Activated naive CD4-positive, alpha-beta T cell treated with Interleukin-2 at 50 U/mL for 16 hours (primary cell): Measurements from ENCODE around the gene CDK3.

Experiments
- DNase-seq: peaks from one replicate; pipeline ENCODE4 v3.0.0-alpha.2; 2020

Gene CDK3

GRCh38 chr17:75994802-75995370 lies 5.8 kb upstream of the CDK3 start:
- DNase-seq = no peak

GRCh38 chr17:75995385-75995925 lies 5.2 kb upstream of the CDK3 start:
- no peak for DNase-seq

- peak; percentile 42 for DNase-seq
Observed at GRCh38 chr17:75996665-75997590, 3.7 kb upstream of the CDK3 start.

- DNase-seq = no peak
Observed at GRCh38 chr17:75998327-75998795, 2.3 kb upstream of the CDK3 start.

- DNase-seq = peak; percentile 64
Observed at GRCh38 chr17:76000016-76000754, 470 bp upstream of the CDK3 start.

GRCh38 chr17:76002100-76002499 lies 1.4 kb downstream of the CDK3 start:
- DNase-seq = no peak

GRCh38 chr17:76003915-76004314 lies 3.3 kb downstream of the CDK3 start:
- DNase-seq = no peak

GRCh38 chr17:76004750-76005262 lies 4.2 kb downstream of the CDK3 start:
- DNase-seq = no peak

GRCh38 chr17:76005263-76006149 lies 4.9 kb downstream of the CDK3 start:
- peak; percentile 82 for DNase-seq

GRCh38 chr17:76007131-76007849 lies 6.6 kb downstream of the CDK3 start:
- no peak for DNase-seq

- DNase-seq = no peak
Observed at GRCh38 chr17:76007850-76008165, 7.2 kb downstream of the CDK3 start.

- no peak for DNase-seq
Observed at GRCh38 chr17:76008208-76008607, 7.6 kb downstream of the CDK3 start.

GRCh38 chr17:76008630-76009425 lies 8.2 kb downstream of the CDK3 start:
- no peak for DNase-seq

GRCh38 chr17:76009447-76009846 lies 8.8 kb downstream of the CDK3 start:
- DNase-seq = no peak

GRCh38 chr17:76009969-76010661 lies 9.5 kb downstream of the CDK3 start:
- no peak for DNase-seq

- no peak for DNase-seq
Observed at GRCh38 chr17:76011951-76012350, 11.3 kb downstream of the CDK3 start.

GRCh38 chr17:76013377-76013932 lies 12.8 kb downstream of the CDK3 start:
- no peak for DNase-seq

- DNase-seq = peak; percentile 78
Observed at GRCh38 chr17:76014100-76014924, 13.7 kb downstream of the CDK3 start.

- DNase-seq = no peak
Observed at GRCh38 chr17:76014925-76015261, 14.2 kb downstream of the CDK3 start.
